DMS53 (cell line): Measurements from ENCODE around the gene UST.
A peak's percentile ranks its signal among the peaks of the same experiment; 100 is the strongest.
"Not testable (repeated sequence)": the region's sequence is repeated elsewhere in the genome, so short reads cannot be mapped to it uniquely, and the experiment has no call there.

Source experiments
- DNase-seq: peaks from one replicate; lab custom pipeline; 2025; lab: John Stamatoyannopoulos, UW

UST gene

GRCh38 chr6:148736774-148737412 is 9.9 kb upstream of the UST start:
- DNase-seq, result peak; percentile 6

GRCh38 chr6:148737806-148738205 is 9.0 kb upstream of the UST start:
- DNase-seq, result no peak

- peak; percentile 13 for DNase-seq
These were observed 7.6 kb upstream of the UST start for GRCh38 chr6:148738946-148739821.

- no peak for DNase-seq
These were observed 7.1 kb upstream of the UST start for GRCh38 chr6:148739822-148740128.

GRCh38 chr6:148743476-148743875 is 3.4 kb upstream of the UST start:
- no peak for DNase-seq

GRCh38 chr6:148745926-148746325 is 904 bp upstream of the UST start:
- DNase-seq, result no peak

- DNase-seq, result peak; percentile 64
These were observed 278 bp downstream of the UST start for GRCh38 chr6:148747145-148747470.

- peak; percentile 64 for DNase-seq
These were observed 788 bp downstream of the UST start for GRCh38 chr6:148747471-148748165.

- DNase-seq, result no peak
These were observed 2.8 kb downstream of the UST start for GRCh38 chr6:148749674-148750073.

GRCh38 chr6:148750838-148751792 is 4.3 kb downstream of the UST start:
- DNase-seq, result no peak

GRCh38 chr6:148751793-148752170 is 5.0 kb downstream of the UST start:
- DNase-seq, result no peak

GRCh38 chr6:148755379-148755778 is 8.5 kb downstream of the UST start:
- not testable (repeated sequence) for DNase-seq

GRCh38 chr6:148757944-148758480 is 11.2 kb downstream of the UST start:
- no peak for DNase-seq

- DNase-seq, result no peak
These were observed 11.7 kb downstream of the UST start for GRCh38 chr6:148758492-148758891.

- DNase-seq, result no peak
These were observed 13.4 kb downstream of the UST start for GRCh38 chr6:148760258-148760534.

- no peak for DNase-seq
These were observed 14.0 kb downstream of the UST start for GRCh38 chr6:148760568-148761526.

- no peak for DNase-seq
These were observed 14.7 kb downstream of the UST start for GRCh38 chr6:148761527-148762011.

GRCh38 chr6:148762231-148762630 is 15.4 kb downstream of the UST start:
- no peak for DNase-seq

- DNase-seq, result not testable (repeated sequence)
These were observed 17.6 kb downstream of the UST start for GRCh38 chr6:148764259-148765020.
